ENCODE results near the gene ITGB1BP1.

DNA sequence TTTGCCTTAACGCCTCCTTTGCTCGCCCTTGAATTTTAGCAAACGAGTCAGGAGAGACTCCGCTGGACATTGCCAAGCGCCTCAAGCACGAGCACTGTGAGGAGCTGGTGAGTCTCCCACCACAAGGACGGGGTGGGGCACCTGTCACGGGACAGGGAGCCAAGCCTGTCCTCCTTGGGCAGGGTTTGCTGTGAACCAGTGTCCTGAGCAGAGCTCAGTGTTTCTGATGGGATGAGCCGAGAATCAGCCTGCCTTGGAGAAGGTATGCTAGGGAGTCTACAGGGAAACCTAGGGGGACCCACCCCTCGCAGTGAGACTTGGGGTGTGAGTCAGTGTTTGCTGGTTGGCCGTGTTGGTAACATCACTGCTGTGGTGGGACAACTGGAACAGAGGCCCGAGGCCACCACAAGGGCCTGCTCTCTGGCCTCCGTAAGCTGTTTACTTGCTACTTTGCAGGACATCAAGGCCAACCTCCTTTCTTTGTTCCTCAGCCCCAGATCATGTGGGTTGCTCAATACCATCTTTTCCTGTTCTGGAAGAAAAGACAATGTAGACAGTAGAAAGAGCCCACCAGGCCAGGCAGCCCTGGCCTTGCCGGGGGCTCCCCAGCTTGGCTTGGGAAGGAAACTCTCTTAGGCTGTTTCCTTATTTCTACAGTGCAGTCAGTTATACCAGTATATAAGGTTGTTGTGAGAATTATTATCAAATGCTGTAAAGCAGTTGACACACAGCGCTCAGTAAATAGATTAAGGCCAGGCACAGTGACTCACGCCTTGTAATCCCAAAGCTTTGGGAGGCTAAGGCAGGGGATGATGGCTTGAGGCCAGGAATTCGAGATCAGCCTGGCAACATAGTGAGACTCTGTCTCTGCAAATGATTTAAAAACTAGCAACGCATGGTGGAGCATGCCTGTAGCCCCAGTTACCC lies 42.4 kb downstream of the ITGB1BP1 start:
- TF ChIP-seq EZH2 (optimal IDR thresholded peaks at IDR 0.05; ENCODE audit: low read depth, low read length) (no peak), EZH2phosphoT487 (IDR thresholded peaks at IDR 0.05; ENCODE audit: low read length) (no peak)
- TF ChIP-seq, protein P1, sequence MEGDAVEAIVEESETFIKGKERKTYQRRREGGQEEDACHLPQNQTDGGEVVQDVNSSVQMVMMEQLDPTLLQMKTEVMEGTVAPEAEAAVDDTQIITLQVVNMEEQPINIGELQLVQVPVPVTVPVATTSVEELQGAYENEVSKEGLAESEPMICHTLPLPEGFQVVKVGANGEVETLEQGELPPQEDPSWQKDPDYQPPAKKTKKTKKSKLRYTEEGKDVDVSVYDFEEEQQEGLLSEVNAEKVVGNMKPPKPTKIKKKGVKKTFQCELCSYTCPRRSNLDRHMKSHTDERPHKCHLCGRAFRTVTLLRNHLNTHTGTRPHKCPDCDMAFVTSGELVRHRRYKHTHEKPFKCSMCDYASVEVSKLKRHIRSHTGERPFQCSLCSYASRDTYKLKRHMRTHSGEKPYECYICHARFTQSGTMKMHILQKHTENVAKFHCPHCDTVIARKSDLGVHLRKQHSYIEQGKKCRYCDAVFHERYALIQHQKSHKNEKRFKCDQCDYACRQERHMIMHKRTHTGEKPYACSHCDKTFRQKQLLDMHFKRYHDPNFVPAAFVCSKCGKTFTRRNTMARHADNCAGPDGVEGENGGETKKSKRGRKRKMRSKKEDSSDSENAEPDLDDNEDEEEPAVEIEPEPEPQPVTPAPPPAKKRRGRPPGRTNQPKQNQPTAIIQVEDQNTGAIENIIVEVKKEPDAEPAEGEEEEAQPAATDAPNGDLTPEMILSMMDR (IDR thresholded peaks at IDR 0.05; ENCODE audit: low read length), result no peak

All from MM.1S (cell line).